Prostate gland (tissue), 2 donors: ENCODE measurements around the gene TLR2.

Experiments
- POLR2AphosphoS5 ChIP-seq: sonication (generic); formaldehyde crosslinking; IDR thresholded peaks from one replicate; pipeline ENCODE4 v1.6.1; 2017; ENCODE audit warnings: antibody characterized with exemption
- TF ChIP-seq, protein P1 (sequence below), 4 experiments: fragments of 200-600 bp in 2 of 4; fragments of 450-650 bp in 2 of 4; sonication (generic) in 2 of 4; IDR thresholded peaks; 1 replicate in 3 of 4; 2 replicates in 1 of 4; pipeline ENCODE4 v1.5.1; 2016 to 2019; ENCODE audit warnings: antibody characterized with exemption in 4 of 4, mild to moderate bottlenecking in 2 of 4, moderate library complexity in 2 of 4

DNA sequence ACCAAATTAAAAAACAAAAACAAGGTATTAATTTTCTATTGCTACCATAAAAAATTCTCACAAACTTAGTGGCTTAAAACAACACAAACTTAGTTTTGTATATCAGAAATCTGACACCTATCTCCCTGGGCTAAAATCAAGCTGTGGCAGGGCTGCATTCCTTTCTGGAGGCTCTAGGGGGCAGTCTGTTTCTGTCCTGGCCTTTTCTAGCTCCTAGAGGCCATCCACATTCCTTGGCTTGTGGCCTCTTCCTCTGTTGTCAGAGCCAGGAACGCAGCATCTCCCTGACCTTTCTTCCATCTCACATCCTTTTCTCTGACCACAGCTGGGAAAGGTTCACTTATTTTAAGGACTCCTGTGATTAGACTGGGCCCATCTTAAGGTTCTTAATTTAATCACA, 38.9 kb upstream of the TLR2 start:
- no peak for TF ChIP-seq POLR2AphosphoS5
- TF ChIP-seq, protein P1, sequence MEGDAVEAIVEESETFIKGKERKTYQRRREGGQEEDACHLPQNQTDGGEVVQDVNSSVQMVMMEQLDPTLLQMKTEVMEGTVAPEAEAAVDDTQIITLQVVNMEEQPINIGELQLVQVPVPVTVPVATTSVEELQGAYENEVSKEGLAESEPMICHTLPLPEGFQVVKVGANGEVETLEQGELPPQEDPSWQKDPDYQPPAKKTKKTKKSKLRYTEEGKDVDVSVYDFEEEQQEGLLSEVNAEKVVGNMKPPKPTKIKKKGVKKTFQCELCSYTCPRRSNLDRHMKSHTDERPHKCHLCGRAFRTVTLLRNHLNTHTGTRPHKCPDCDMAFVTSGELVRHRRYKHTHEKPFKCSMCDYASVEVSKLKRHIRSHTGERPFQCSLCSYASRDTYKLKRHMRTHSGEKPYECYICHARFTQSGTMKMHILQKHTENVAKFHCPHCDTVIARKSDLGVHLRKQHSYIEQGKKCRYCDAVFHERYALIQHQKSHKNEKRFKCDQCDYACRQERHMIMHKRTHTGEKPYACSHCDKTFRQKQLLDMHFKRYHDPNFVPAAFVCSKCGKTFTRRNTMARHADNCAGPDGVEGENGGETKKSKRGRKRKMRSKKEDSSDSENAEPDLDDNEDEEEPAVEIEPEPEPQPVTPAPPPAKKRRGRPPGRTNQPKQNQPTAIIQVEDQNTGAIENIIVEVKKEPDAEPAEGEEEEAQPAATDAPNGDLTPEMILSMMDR (IDR thresholded peaks at IDR 0.05) = no peak
